Gastrocnemius medialis (tissue), 4 donors: ENCODE data around the gene PKP4.

Experiments
- POLR2A ChIP-seq, 2 donors: fragments of 450-650 bp; IDR thresholded peaks; one replicate each; pipeline ENCODE4 v1.6.1; 2017; ENCODE audit warnings: antibody characterized with exemption in 2 of 2, mild to moderate bottlenecking in 2 of 2, moderate library complexity in 2 of 2
- TF ChIP-seq, protein P1 (sequence below), 5 experiments: fragments of 450-650 bp in 3 of 5; fragments of 200-600 bp in 2 of 5; sonication (generic) in 2 of 5; IDR thresholded peaks in 4 of 5; conservative IDR thresholded peaks in 1 of 5; 1 replicate in 4 of 5; 2 replicates in 1 of 5; pipeline ENCODE4 v1.5.1; 2016 to 2019; ENCODE audit warnings: antibody characterized with exemption in 5 of 5, mild to moderate bottlenecking in 3 of 5, moderate library complexity in 3 of 5

DNA sequence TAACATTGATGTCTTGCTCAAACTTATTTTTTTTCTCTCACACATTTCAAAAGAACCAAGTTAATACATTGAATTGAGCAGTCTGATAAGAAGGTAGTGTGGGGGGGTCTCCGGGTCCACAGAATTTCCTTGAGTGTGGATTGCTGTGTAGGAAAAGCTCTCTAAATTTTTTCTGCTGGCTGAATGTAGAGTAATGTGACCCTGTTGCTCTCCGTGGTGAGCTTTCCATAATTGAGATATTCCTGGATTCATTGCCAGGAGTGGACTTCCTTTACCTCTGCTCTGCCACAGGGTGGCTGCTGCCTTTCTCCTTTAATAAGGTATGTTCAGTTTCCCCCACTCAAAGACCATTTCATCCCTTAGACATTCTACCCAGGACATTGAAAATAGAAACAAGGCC is 50.9 kb downstream of the PKP4 start:
- TF ChIP-seq, protein P1, sequence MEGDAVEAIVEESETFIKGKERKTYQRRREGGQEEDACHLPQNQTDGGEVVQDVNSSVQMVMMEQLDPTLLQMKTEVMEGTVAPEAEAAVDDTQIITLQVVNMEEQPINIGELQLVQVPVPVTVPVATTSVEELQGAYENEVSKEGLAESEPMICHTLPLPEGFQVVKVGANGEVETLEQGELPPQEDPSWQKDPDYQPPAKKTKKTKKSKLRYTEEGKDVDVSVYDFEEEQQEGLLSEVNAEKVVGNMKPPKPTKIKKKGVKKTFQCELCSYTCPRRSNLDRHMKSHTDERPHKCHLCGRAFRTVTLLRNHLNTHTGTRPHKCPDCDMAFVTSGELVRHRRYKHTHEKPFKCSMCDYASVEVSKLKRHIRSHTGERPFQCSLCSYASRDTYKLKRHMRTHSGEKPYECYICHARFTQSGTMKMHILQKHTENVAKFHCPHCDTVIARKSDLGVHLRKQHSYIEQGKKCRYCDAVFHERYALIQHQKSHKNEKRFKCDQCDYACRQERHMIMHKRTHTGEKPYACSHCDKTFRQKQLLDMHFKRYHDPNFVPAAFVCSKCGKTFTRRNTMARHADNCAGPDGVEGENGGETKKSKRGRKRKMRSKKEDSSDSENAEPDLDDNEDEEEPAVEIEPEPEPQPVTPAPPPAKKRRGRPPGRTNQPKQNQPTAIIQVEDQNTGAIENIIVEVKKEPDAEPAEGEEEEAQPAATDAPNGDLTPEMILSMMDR (IDR thresholded peaks at IDR 0.05 in 4 of 5, conservative IDR thresholded peaks at IDR 0.05 in 1 of 5): no peak
- no peak for TF ChIP-seq POLR2A (IDR thresholded peaks at IDR 0.05)
